KOPT-K1 (cell line): ENCODE data around the gene RNASE2.

Experiments used
- H3K27ac ChIP-seq: fragments of 200-600 bp; sonication (generic); 2 replicates; pipeline ENCODE4 v1.5.1; 2016; ENCODE audit warnings: antibody characterized with exemption, mild to moderate bottlenecking, low read depth, low read length; ENCODE audit not compliant: poor library complexity, severe bottlenecking
- H3K36me3 ChIP-seq: fragments of 200-600 bp; sonication (generic); 2 replicates; pipeline ENCODE4 v1.5.1; 2017; ENCODE audit warnings: antibody characterized with exemption, mild to moderate bottlenecking, low read length, moderate library complexity; ENCODE audit not compliant: insufficient read depth
- H3K9me3 ChIP-seq: fragments of 200-600 bp; sonication (generic); 2 replicates; pipeline ENCODE4 v1.5.1; 2017; ENCODE audit warnings: antibody characterized with exemption, low read length, mild to moderate bottlenecking; ENCODE audit not compliant: insufficient read depth, poor library complexity, severe bottlenecking

Gene RNASE2

DNA sequence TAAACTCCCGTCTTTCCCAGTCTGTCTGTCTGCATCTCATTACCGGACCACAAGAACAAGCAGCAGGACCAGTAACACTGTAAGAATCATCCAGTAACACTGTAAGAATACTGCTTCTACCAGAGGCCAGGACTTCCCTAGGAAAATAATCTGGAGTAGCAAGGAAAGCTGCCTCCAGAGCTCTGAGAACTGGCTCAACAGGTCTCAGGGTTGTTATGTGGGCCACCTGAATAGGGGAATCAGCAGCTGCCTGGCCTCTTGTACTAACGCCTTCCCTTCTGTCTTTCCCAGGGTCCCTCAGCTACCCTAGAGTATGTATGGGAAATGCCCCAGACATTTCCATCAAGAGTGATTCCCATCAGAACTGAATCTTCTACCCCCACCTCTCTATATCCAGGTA lies 42.9 kb downstream of the RNASE2 start:
- Histone ChIP-seq H3K27ac (no peak overlapping the region), H3K9me3 (no peaks in the 10 kb centered on the region), H3K36me3 (peaks cover 42% of the 10 kb centered on the region)

GRCh38 chr14:20998674-20999366 lies 43.5 kb downstream of the RNASE2 start, which contains the start of gene SLC39A2:
Gene SLC39A2, plus strand, starts transcription at chr14:20999293. Its CDS starts 154 bp downstream, at chr14:20999447.
- Histone ChIP-seq H3K36me3 (peaks cover 35% of the 10 kb centered on the region), H3K27ac (no peak within 1 kb of the TSS), H3K9me3 (no peaks in the 10 kb centered on the region)

DNA sequence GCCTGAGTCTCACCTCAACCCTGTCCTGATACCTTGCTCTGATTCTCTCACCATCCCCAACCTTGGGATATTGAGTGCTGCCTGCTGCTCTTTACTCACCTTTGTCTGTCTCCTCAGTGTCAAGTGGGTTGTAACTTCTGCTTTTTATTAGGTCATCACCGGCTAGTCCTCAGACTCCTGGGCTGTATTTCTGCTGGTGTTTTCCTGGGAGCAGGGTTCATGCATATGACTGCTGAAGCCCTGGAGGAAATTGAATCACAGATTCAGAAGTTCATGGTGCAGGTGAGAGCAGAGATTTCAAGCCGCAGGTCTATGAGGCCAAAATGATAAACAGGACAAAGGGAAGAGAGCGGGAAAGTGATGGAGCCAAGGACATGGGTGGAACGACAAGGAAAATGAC lies 44.3 kb downstream of the RNASE2 start:
- Histone ChIP-seq H3K36me3 (peaks cover 28% of the 10 kb centered on the region), H3K27ac (no peak overlapping the region), H3K9me3 (no peaks in the 10 kb centered on the region)

- Histone ChIP-seq H3K36me3 (peaks cover 11% of the 10 kb centered on the region), H3K27ac (no peak overlapping the region), H3K9me3 (no peaks in the 10 kb centered on the region)
Observed at GRCh38 chr14:21001218-21001617, 45.9 kb downstream of the RNASE2 start.

GRCh38 chr14:21003788-21004346 lies 48.6 kb downstream of the RNASE2 start:
- no peak overlapping the region for H3K27ac ChIP-seq
- H3K9me3 ChIP-seq = no peaks in the 10 kb centered on the region
- no peaks in the 10 kb centered on the region for H3K36me3 ChIP-seq
